NCI-H446 (cell line): ENCODE data around the gene IFNB1.

Source experiments
- DNase-seq, 2 experiments: peaks; one replicate each; lab custom pipeline; 2025; lab: John Stamatoyannopoulos, UW

Gene IFNB1

DNA sequence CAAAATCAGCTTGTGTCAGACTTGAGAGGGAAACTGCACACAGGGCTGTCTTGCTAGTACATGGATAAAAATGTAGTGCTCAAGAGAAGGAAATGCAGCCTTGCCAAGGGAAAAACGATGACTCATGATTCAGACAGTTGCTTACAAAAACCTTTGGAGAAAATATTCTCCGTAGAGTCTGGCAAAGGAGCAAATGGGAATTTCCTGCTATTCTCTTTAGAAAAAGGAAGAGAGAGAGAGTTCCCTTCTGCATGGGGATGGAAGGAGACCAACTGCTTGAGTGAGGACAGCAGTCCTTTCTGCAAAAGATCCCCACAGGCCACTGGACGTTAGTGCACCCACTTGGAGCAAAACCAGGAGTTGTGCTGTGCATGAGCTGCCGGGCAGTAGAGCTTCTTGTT, 7.6 kb downstream of the IFNB1 start:
- DNase-seq = peak; percentile 40 to 69

DNA sequence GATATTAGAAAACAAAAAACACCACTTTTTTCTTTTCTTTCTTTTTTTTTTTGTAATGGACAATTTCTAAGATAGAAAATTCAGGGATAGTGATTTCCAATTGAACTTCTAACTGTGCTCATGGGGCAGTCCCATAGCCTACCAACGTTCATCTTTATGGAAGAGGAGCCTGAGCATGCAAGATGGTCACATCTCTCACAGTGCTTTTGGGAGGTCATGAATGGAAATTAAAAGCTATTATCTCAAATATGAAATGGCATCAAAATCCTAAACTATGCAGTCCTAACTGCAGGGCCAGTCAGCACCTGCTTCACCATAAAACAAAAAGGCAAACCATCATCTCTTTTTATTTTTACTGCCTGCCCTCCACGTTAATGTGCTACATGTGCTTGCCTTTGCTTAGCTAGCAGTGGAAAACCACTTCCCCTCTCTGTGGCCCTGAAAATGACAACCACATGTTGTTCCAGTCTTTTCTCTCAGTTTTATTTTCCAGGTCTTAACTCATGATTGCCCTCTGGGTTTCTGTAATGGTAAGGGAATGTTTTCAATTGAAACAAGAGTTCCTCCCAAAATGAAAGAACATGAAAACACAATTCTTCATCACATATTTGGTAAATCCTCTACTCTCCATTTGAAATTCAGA, 16.7 kb downstream of the IFNB1 start:
- no peak for DNase-seq

DNA sequence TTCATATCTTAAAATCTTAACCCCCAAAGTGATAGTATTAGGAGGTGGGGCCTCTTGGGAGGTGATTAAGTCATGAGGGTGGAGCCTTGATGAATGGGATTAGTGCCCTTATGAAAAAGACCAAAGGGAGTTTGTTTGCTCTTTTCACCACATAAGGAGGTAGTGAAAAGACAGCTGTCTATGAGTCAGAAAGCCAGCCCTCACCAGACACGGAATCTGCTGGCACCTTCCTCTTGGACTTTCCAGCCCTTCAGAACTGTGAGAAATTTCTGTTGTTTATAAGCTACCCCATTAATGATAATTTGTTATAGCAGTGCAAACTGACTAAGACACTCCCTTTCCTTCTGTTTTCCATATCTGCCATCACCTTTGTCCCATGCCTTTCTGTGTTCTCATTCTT, 20.8 kb downstream of the IFNB1 start:
- DNase-seq = peak in 1 of 2 experiments; percentile 30

DNA sequence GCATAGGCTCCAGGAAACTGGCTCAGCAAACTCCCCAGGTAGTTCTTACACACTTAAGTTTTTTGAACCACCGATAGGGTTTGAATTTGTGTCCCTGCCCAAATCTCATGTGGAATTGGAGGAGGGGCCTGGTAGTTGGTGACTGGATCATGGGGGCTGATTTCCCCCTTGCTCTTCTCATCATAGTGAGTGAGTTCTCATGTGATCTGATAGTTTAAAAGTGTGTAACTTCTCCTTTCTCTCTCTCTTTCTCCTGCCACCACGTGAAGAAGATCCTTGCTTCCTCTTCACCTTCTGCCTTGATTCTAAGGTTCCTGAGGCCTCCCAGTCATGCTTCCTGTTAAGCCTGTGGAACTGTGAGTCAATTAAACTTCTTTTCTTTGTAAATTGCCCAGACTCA, 23.9 kb downstream of the IFNB1 start:
- DNase-seq = no peak

DNA sequence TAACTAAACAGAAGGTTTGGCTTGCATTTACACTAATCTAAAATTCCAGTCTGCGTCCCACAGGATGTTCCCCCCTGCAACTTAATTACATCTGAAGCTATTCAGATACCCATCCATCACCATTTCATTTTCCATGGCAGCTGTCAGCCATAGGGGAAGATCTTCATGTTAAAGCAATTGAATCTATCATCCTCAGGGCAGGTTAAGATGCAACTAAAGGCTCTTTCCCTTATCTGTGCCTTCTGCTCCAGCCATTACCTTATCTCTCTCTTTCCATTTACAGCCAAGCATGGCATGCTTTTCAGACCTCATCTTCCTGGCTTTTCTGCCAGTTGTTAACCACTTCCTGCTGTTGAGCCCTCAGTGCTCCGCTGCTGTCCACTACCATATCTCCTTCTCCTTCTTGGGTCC, 30.5 kb downstream of the IFNB1 start:
- no peak for DNase-seq

DNA sequence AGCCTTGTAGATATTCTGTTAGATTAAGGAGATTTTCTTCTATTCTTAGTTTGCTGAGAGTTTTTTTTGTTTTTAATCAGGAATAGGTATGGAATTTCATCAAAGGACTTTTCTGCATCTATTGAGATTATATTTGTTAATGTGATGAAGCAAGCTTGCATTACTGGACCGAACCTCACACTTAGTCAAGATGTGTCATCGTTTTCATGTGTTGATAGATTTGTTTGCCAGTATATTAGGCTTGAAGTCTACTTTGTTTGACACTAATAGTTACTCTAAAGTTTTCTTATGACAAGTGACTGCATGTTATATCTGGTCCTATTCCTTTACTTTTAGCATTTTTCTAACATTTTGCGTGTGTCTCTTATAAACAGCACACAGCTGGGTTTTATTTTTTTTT, 33.9 kb downstream of the IFNB1 start:
- no peak for DNase-seq

DNA sequence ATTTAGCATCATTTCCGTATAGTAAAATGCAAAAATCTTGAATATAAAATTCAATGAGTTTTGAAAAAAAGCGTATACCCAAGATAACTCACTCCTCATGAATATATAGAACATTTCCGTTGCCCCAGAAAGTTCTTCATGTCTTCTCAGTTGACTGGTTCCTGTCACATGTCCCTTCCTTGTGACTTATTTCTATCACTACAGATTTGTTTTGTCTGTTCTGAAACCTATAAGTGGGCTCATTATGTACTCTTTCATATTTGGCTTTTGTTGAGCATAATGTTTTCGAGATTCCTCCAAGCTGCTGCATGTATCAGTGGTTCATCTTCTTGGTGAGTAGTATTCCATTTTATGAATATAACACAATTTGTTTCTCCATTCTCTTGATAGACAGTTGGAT, 35.3 kb downstream of the IFNB1 start:
- DNase-seq = no peak

DNA sequence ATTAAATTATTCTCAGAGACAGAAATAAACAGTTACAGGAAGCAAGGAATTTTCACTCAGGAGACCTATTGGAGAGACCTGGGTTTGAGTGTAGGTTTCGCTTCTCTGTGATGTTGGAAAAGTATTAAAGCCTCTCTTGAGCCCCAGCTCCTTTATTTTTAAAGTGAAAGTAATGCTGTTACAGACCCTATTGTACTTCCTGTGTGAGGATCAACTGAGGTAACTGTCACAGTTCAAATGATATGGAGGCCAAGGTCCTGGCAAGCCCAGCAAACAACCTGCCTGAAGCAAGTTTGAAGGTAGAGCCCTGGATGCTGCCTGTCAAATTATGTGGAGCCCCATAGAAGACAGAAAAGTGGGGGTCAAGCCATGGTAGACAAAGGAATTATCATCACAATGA, 38.4 kb downstream of the IFNB1 start:
- DNase-seq = no peak

DNA sequence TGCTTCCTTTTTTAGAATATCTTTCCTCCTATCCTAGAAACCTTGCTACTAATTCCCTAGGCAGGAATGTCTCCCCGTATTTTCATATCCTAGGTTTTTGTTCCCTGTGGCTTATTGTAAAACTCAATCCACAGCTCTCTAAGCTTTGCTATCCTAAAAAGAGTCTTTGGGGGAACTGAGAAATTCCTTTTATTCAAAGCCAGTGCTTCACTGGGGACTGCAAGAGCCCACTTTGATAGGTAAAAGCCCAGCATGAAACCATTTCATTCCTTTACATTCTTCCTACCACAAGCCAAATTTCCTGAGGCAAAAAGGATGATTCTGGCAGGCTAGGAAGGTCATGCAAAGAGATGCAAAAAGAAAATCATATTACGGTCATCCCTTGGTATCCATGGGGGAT, 40.5 kb downstream of the IFNB1 start:
- DNase-seq = no peak

DNA sequence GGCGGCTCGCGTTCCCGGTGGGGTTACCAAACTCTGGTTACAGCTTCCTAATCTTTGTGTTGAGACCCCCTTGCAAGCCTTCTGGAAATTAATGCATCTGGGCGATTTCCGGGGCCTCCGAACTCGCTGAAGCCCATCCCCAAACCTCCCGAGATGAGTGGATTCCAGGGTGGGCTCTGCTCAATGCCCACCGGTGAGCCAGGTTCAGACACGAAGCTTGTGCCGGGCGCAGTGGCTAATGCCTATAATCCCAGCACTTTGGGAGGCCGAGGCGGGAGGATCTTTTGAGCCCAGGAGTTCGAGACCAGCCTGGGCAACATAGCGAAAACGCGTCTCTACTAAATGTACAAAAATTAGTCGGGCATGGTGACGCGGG, 45.9 kb downstream of the IFNB1 start:
- no peak for DNase-seq

DNA sequence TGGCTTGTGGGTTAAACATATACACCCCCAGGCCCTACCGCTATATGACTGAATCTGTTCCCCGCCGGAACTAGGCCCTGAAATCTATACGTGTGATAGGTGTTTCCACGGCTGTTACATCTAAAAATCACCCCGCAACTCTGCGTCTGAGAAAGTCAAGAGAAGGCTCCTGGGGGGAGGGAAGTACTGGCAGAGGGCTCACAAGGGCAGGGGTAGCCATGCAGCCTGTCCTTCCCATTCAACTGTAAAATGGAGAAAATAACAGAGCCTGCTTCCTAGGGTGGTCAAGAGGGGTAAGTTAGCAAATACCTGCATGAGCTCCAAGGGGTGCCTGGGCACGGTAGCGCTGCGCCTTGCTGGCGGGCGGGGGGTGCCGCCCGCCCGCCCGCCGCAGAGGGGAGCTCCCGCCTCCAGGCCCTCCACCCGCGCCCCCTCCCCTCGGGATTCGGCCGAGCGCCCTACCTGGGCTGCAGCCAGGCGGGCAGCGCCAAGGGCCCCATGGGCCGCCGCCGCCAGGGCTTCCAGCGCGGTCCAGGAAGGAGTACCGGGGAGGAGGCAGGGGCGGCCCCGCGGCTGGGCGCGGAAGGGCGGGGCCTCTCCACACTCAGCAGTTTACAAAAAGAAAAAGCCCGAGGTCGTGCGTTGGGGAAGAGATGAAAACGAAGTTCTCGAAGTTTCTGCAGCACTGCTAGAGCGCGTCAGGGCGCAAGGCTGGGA, 46.5 kb downstream of the IFNB1 start, which contains the start of gene HACD4:
TSS of gene HACD4 (minus strand) at position 550 of the 717 bp plus-strand sequence. CDS start at position 500, 50 bp downstream.
- no peak for DNase-seq

DNA sequence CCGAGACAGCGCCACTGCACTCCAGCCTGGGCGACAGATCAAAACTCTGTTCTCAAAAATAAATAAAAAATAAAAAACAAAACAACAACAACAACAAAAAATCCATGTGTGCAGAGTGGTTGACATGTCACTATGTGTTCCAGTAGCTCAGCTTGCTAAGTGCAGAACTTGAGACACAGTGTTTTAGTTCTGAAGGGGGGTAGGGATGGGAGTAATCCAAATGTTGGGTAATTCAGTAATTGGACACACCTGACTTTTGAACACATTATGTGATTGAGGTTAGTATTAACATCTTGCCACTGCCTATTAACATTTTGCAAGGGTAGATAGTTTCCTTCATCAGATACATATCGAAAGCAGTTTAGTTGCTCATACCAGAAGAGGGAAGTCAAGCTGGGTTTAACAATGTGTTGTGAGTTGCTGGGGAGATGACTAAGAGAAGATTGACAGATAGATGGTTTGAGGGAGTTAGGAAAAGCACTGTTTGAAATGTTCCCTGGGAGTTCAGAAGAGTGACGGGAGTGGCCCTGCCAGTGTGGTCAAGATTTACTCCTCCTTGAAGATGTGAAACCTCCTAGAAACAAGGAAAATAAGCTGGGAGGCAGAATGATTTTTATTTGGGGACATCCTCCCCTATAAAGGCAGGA, 47.2 kb downstream of the IFNB1 start:
- no peak for DNase-seq

DNA sequence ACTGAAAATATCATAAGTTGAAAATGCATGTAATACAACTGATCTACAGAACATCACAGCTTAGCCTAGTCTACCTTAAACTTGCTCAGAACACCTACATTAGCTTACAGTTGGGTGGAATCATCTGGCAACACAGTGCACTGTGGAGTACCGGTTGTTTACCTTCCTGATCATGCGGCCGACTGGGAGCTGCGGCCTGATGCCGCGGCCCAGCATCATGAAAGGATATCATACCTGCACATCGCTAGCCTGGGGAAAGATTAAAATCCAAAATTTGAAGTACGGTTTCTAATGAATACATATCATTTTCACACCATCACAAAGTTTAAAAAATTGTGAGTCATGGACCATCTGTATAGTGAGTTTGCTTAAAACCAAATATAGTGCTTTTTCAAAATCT, 48.1 kb downstream of the IFNB1 start:
- no peak for DNase-seq

DNA sequence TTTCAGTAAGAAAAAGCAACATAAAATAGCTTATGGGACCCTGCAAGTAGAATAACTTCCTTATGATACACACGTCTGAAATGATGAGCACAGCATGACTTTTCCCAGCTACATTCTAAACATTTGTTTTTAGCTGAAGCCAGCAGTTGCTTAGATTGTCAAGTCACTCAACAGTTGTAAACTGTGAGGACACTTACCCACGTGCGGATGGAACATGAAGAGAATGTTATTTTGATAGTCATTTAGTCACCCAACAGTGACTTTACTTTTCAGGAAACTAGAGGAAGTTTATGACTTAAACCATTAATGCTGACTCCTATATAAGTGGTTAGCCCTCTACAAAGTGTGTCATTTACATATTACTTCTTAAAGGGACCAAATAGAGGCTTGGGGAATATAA, 49.3 kb downstream of the IFNB1 start:
- no peak for DNase-seq

DNA sequence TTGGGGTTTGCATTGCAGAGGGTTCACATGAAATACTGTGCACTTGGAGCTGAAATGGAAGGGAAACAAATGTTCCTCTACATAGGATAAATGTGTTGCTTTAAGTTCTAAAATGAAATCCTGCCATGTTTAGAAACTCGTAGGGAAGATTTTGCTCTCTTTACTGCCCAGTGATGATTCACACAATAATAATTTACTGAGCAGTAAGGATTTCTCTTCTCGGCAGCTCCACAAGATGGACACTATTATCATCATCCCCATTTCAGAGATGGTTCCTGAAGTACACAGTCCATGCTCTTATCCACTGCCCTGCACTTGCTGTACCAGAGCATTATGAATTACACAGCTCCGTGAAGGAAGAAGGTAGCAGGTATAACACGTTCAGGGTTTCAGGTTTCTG, 50.4 kb downstream of the IFNB1 start:
- DNase-seq = no peak
